GM19455 (cell line): Measurements from ENCODE around the gene DACT2.
"Not testable (repeated sequence)": the region's sequence is repeated elsewhere in the genome, so short reads cannot be mapped to it uniquely, and the experiment has no call there.

ENCODE experiments used
- ATAC-seq: cut with Tn5 transposase; IDR thresholded peaks from one replicate; pipeline ENCODE4 v1.9.1; 2021; ENCODE audit not compliant: unreplicated experiment

DACT2 gene, protein sequence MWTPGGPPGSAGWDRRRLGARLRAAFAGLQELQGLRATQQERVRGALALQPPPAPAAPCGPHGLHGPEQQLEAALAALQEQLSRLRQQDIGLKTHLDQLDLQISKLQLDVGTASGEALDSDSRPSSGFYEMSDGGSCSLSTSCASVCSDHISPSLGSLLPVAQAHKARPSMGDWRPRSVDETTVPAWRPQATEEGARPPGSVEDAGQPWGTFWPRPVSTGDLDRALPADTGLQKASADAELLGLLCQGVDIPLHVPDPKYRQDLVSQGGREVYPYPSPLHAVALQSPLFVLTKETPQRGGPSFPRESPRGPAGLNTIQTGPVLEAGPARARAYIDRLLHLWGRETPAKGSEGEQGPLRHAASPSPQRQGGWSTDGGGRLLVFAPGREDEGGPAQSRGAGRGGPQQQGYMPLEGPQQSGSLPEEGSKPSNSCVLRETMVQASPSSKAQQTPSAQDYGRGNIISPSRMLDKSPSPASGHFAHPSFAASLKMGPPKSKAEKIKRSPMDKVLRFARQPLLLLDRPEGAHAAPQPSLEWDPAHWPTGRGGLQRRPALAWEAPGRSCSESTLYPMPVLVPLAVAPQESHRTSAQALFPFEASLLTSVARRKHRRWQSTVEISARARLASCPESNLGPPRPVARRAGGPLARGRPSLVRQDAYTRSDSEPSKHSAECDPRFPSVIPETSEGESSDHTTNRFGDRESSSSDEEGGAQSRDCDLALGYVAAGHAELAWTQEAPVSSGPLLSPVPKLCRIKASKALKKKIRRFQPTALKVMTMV

DNA sequence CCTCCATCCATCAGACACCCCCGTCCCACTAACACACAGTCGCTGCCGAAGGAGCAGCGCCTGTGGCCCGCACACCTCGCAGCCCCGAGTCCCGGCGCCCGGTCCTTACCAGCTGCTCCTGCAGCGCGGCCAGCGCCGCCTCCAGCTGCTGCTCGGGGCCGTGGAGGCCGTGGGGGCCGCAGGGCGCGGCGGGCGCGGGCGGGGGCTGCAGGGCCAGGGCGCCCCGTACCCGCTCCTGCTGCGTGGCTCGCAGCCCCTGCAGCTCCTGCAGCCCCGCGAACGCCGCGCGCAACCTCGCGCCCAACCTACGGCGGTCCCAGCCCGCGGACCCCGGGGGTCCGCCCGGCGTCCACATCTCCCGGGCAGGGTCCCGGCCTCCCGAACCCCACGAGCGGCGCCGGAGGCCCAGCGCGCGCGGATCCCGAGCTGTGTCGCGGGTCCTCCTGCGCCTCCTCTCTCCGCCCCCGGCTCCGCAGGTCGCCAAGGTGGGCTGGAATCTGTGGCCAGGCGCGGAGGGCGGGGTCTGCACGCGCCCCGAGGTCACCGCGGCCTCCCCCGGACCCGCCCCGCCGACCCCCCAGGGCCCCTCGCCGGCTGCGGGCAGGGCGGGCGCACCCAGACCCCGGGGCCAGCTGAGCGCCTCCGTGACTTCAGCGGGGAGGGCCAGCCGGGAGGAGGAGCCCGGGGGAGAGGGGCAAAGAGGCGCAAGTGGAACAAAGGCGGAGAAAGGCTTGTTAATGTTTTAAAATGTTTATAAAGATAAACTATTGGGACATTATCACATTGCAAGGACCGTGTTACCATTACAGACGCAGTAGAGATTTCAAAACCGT is at the start of gene DACT2:
Gene DACT2, minus strand, starts transcription at position 499 of the 833 bp plus-strand sequence. Its CDS starts 144 bp downstream, at position 355.
- no peak for ATAC-seq

DNA sequence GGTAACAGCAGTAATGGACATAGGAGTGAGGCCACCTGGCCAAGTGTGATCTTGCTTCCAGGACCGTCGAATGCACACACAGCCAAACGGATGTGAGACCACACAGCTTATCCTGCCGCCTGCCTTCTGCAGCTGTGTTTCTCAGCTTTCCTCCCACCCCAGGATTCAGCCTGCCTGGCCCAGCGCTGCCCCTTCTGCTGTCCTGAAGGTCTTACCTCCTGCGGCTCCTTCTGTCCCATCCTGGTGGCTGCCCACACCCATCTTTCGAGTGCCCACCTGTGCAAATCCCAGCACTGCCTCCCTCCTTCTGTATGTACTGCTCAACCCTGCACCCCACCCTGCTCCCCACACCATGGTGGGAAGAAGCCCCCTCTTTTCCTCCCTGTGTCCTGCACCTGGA is 49.4 kb upstream of the DACT2 start:
- ATAC-seq = no peak

DNA sequence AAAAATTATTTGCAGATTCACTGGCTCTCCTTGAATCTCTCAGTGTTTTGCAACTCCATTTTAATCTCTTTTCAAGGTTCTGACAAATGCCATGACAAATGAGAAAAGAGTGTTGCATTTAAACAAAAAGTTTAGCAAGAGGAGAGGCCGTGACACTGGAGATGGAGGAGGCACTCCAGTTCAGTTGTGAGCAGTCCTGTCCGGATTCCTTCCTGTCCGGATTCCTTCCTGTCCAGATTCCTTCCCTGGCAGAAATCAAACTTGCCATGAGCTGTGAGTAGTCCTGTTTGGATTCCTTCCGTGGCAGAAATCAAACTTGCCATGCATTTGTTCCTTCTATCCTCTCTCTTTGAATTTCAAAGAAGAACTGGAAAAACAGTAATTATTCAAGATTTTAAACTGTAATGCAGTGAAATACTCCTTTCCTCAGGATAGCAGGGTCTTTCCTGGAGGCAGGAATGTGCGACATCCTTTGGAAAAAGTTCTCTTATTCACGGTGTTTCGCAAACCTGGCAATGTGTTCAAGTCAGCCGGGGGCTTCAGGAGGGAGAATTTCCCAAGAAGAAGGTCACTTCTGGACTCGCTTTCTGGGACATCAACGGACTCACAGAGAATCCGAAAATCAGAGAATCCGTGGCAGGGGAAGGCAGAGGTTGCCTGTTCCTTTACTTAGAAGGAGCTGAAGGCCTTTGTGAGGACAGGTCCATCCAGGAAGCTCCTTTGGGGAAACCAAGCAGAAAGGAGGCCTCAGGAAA is 48.7 kb upstream of the DACT2 start:
- ATAC-seq = no peak

DNA sequence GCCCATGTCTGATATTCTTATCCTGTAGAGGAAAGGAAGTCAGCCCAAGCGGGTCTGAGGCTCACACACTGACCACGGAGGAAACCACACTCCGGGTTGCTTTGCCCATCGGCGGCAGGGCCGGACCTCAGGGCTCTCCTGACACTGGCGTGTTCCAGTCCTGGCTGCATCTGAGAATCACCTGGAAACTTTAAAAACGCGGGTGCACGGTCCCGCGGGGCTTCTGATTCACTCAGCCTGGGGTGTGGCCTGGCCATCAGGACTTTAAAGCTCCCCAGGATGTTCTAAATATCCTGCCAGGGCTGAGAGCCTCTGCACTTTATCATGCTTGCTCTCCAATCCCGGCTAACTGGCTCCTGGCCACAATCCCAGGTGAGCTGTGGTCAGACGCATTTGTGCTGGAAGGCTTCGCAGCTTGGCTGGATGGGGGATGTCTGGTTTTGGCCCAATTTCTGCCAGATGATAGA is 47.7 kb upstream of the DACT2 start:
- ATAC-seq = no peak

DNA sequence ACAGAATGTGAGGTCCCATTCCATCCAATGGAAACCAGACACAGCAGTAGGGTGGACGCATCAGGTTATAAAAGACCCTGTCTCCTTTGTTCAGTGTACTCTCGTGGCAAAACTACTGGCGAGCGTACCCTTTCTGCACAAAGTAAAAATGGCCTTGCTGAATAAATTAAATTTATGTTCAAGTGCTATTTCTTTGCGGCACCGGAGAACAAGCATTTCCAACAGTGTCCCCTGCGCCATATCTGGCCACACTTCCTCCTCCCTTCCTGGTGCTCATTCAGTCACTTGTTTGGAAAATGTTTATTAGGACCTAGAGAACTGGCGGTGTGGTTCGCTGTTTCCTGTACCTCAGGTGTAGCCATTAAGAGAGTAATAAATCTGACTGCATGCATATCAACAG is 46.9 kb upstream of the DACT2 start:
- no peak for ATAC-seq

DNA sequence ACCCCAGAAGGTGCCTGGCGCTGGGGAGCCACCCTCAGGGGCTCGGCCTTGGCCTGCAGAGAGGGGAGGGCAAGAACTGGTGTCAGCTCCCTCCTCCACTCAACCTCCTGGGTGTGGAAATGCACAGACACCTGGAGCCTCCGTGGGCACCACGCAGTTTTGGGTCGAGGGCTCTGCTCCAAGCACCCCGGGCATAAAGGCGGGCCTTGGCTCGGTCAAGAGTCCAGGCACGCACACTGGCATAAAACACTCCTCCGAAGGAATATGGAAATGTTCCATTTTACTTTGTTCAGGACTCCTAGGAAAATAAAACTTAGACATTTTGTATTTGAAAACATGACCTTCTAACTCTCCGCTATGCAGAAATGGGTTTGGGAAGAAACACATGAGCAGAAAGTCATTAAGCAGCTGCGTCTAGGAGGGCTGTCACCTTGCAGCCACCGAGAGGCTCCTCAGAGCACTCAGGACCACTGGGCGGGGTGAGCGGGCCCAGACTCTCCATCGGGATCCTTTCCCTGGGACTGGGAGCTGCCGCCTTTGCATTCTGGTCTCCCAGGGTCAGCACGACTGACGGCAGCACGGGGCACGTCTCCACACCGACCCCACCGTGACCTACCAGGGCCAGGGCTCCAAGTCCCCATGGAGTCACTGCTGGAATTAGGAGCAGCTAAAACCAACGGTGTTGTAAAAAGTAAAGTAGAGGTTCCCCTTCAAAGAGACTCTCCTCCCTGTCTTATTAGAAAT is 46.0 kb upstream of the DACT2 start:
- ATAC-seq = no peak

DNA sequence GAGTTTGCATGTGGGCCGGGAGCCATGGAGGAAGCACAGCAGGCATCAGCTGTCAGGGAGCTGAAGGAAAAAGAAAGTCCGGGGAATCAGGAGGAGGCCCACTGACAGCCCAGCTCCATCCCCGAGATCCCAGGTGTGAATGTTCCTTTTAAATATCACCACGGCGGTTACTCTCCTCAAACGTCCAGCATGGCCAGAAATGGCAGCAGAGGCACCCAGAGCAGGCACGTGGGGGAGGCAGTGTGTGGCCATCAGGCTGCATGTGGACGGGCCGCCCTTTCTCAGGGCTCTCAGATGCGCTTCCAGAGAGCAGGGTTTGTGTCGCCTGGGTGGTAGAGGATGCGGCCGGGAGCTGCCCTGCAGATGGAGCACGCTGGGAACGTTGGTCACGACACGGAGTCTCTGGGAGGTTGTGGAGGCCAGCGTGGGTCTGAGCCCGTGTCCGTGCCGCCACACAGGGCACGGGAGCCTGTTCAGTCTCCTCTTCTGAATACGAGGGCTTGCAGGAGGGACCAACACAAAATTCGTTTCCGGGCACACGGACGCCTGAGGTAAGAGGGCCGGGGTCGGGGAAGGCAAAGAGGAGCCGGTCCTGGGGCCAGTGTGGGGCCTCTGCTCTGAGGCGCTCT is 45.3 kb upstream of the DACT2 start:
- ATAC-seq = no peak

DNA sequence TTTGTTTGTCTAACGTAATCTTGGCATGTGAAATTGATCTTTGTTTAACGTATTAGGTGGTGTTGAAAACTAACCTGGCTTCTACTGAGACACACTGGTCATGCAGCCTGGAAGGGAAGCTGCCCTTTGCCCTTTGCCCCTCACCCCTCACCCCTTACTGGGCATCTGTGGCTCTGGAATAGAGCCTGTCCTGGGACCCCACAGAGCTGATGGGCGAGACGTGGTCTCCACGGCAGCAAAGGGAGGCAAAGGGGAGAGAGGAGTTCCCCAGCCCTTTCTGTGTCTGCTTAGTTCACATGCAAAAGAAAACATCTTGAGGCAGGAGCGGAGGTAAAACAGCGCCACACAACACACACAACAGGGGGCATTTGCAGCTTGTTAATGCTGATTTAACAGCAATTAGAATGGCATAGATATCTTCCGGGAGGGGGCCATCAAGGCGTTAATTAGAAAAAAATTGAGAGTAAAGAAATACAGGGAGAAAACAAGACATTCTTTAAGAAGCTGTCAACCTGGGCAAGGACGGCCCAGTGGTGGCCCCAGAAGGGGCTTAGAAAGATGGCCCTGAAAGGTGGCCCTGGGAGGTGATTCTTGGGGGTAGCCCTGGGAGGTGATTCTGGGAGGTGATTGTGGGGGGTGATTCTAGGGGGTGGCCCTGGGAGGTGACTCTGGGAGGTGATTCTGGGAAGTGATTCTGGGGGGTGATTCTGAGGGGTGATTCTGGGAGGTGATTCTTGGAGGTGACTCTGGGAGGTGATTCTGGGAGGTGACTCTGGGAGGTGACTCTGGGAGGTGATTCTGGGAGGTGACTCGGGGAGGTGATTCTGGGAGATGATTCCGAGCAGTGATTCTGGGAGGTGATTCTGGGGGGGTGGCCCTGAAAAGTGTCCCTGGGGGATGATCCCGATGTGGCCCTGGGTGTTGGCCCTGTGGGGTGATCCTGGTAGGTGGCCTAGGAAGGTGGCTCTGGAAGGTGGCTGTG is 44.5 kb upstream of the DACT2 start:
- no peak for ATAC-seq

DNA sequence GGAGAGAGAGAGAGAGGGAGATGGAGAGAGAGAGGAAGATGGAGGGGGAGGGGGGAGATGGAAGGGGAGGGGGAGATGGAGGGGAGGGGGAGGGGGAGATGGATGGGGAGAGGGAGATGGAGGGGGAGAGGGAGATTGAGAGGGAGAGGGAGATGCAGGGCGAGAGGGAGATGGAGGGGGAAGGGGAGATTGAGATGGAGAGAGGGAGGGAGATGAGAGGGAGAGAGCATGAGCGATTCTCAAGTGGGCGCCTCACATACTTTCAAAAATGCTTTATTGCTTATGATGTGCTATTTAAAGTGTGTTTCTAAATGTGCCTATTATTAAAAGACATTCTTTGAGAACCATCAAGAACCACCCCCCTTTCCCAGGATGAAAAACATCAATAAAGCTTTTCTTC is 43.7 kb upstream of the DACT2 start:
- no peak for ATAC-seq

DNA sequence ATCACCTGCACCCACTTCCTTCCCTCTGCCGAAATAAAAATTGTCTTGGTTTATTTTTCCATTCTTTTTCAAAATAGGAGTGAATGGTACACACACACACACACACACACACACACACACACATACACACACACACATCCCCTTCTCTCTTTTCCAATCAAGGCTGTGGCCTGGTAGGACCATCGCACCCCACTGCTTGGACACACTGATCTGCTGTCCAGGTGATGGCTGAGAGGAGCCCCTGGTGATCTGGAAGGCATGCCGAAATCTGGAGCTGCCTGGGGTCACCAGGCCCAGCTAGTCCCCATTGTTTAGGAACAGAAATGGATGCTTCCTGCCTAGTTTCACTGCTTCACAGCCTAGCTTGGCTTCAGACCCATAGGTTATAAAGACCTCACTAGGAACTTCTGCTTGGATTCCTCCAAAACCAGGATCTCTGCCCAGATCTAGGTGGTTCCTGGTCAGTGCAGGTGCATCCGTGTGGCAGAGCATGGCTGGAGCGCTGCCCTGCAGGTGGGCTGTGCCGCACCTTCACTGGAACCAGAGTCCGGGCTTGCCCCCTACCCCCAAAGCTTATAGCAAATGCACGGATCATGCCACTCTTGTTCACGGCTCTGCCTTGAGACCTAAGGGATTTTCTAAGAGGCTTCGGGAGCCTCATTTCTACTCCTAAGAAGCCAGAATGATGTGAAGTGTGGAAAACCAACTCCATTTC is 42.9 kb upstream of the DACT2 start:
- no peak for ATAC-seq

DNA sequence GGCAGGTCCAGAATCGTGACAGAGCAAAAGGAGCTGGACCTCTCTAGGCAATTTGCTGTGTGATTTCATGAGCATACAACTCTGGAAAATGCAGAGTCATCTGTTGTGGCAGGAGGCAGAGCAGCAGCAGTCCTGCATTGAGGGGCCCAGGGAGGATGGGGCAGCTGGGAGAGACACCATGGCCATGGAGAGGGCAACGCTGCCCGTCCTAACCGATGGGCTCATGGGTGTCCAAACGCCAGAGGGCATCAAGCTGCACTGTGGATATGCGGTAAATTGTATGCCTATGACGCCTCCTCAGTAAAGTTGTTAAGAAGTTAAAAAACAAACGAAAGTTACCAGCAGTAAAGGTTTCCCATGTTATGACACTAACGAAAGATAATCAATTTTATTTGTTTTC is 42.2 kb upstream of the DACT2 start:
- ATAC-seq = no peak

DNA sequence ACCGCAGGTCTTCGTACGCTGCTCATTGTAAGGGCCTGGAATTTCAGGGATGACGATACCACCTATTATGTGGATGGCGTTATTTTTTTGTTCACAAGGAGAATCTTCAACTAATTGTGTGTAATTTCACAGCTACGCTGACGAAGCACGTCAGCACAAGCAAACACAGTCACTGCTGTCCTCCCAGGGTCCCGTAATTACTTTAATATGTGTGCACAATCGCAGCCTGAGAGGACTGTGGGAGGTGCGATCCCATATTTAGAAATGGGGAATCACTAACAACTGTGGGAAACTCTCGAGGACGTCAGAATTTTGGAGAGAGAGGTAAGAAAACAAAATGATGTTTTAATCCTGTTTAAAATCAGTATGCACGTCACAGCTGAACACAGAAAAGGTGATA is 40.2 kb upstream of the DACT2 start:
- ATAC-seq = no peak

DNA sequence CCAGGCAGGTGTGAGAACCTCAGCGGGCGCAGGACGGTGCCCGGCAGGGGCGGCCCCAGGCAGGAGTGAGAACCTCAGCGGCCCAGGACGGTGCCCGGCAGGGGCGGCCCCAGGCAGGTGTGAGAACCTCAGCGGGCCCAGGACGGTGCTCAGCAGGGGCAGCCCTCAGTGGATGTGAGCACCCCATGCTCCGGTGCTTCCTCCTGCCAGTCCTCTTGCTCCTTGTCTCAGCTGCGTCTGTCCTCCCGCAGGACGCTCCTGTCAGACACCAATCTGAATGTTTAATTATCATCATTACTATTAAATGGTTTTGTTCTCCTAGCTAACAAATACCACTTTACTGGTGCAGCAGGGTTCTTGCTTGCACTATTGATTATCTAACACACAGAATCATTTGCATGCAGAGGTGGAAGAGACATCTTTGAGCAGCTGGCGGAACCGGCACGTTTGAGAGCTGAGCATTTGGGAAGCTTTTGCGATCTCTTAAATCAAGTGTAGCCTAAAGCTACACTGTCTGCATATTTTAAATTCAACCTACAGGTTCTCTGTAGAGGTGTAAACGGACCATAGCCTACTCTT is 39.4 kb upstream of the DACT2 start:
- no peak for ATAC-seq

DNA sequence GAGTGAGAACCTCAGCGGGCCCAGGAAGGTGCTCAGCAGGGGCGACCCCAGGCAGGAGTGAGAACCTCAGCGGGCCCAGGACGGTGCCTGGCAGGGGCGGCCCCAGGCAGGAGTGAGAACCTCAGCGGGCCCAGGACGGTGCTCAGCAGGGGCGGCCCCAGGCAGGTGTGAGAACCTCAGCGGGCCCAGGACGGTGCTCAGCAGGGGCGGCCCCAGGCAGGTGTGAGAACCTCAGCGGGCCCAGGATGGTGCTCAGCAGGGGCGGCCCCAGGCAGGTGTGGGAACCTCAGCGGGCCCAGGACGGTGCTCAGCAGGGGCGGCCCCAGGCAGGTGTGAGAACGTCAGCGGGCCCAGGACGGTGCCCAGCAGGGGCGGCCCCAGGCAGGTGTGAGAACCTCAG is 37.3 kb upstream of the DACT2 start:
- not testable (repeated sequence) for ATAC-seq

DNA sequence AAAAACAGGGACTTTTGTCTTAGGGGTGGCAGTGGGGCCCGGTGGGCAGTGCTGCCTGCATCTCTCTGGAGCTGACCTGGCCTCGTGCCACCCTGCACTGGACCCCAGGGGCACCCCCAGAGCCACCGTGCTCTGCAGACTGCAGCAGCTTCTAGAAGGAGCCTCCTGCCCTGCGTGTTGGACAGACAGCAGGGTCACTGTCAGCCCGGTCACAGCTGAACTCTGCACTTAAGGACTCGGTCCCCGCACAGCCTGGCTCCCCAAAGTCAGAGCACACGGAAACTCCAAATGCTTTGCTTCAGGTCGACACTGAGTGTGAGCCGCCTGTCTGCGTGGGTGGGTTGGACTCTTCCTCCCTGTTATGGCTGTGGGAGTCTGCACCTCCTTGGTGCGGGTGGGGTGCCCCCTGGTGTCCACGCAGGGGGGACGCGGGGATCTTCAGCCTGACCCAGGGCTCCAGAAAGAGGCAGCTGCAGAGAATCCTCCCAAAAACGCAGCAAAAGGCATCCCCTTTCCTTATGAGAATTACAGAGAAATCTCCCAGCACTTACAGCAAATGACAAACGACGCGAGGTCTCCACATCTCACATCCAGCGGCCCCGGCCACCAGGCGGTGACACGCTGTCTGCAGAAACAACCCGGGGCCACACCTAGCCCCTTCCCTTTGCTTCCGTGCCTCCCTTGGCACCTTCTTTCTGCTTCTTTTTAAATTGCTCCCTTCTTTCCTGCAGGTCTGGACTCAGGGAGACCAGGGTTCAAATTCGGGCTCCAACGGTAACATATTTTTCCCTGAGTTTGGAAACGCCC is 36.3 kb upstream of the DACT2 start:
- no peak for ATAC-seq

DNA sequence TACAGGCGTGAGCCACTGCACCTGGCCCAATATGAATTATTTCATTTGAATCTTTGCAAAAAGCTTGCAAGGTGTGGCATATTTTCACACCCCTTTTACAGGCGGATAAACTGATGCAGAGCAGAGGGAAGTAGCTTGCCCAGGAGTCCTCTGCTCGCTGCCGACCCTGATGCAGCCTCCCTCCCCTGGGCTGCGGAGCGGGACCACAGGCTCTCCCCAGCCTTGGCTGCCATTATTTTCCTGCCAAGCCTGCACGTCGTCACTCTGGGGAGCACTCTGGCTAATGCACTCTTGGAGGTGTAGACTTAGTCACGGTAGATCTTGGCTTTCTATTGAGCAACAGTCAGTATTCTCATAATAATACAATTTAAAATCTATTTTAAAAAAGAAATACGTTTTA is 34.8 kb upstream of the DACT2 start:
- ATAC-seq = no peak
